Measurements from ENCODE around the gene CBLB. TPM values are rescaled to one million over a fixed set of nuclear protein-coding genes. Genes with fewer than 3 reads are reported as not detected.

Gene CBLB
- total RNA-seq, 2 donors from 2014 or later = 20.2 to 34.5 TPM

GRCh38 chr3:105656651-105657504 lies 211.9 kb downstream of the CBLB start:
- Histone ChIP-seq H3K27ac (no peak overlapping the region), H3K9me3 (no peaks in the 10 kb centered on the region), H3K36me3 (no peaks in the 10 kb centered on the region), H3K4me1 (no peaks in the 10 kb centered on the region), H3K27me3 (no peaks in the 10 kb centered on the region), H3K9ac (ENCODE audit: low read depth in 2 of 2, low read length in 2 of 2) (no peak overlapping the region), H3K4me3 (no peak overlapping the region)
- no peak for TF ChIP-seq CTCF (IDR thresholded peaks at IDR 0.05)
- intact Hi-C loops (cut with DNase I) = no loop called here
- DNase-seq = no peak

GRCh38 chr3:105653868-105654267 lies 214.9 kb downstream of the CBLB start:
- no peak for TF ChIP-seq CTCF (IDR thresholded peaks at IDR 0.05)
- H3K36me3 ChIP-seq = no peaks in the 10 kb centered on the region
- DNase-seq = no peak
- H3K9ac ChIP-seq (ENCODE audit: low read depth in 2 of 2, low read length in 2 of 2) = no peak overlapping the region
- intact Hi-C loops (cut with DNase I) = no loop called here
- H3K27ac ChIP-seq = no peak overlapping the region
- H3K4me3 ChIP-seq = no peak overlapping the region
- H3K27me3 ChIP-seq = no peaks in the 10 kb centered on the region
- no peaks in the 10 kb centered on the region for H3K9me3 ChIP-seq
- H3K4me1 ChIP-seq = no peaks in the 10 kb centered on the region

DNA sequence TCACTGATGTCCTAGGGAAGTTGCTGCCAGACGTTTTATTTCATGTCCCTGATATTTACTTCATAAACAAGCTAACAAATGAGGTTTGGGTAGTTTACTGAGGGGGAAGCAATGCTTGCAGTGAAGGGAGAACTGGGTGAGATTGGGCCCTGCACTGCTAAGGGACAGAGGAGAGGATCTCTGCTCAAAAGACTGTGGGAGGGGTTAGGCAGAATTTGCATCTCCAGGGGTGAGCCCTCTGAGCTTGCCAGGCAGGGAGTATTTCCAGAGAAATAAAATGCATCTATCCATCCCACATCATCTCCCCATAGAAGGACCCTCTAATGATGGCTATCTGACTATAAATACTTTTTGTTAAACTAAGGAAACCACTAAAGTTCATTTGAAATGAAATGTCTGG lies 215.6 kb downstream of the CBLB start:
- no peaks in the 10 kb centered on the region for H3K27me3 ChIP-seq
- H3K27ac ChIP-seq = no peak overlapping the region
- intact Hi-C loops (cut with DNase I) = no loop called here
- H3K4me3 ChIP-seq = no peak overlapping the region
- H3K36me3 ChIP-seq = no peaks in the 10 kb centered on the region
- DNase-seq = no peak
- H3K9me3 ChIP-seq = no peaks in the 10 kb centered on the region
- no peak overlapping the region for H3K9ac ChIP-seq (ENCODE audit: low read depth in 2 of 2, low read length in 2 of 2)
- no peaks in the 10 kb centered on the region for H3K4me1 ChIP-seq
- TF ChIP-seq CTCF (IDR thresholded peaks at IDR 0.05) = no peak

DNA sequence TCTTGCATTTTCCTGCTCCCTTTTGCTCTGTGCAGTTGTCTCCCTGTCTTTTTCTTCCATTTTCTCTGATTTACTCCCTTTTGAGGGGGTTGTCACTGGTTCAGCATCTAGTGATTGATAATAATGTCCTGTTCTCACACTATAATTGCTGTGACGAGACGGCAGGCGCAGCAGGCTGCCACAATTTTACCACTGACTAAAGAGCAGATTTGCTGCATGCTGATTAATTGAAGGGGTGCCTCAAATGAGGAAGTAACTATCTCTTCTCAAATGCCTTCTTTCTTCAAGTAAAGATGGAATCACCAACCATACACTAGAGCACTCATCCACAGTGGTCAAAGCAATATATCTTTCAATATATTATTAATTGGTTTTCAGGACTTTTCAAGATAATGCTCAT lies 219.3 kb downstream of the CBLB start:
- H3K9me3 ChIP-seq = no peaks in the 10 kb centered on the region
- no peak overlapping the region for H3K9ac ChIP-seq (ENCODE audit: low read depth in 2 of 2, low read length in 2 of 2)
- TF ChIP-seq CTCF (IDR thresholded peaks at IDR 0.05) = no peak
- no peak overlapping the region for H3K27ac ChIP-seq
- H3K4me3 ChIP-seq = no peak overlapping the region
- intact Hi-C loops (cut with DNase I) = no loop called here
- no peak for DNase-seq
- no peaks in the 10 kb centered on the region for H3K36me3 ChIP-seq
- no peaks in the 10 kb centered on the region for H3K4me1 ChIP-seq
- no peaks in the 10 kb centered on the region for H3K27me3 ChIP-seq

GRCh38 chr3:105647047-105647446 lies 221.8 kb downstream of the CBLB start:
- no peaks in the 10 kb centered on the region for H3K4me1 ChIP-seq
- DNase-seq = no peak

More at GRCh38 chr3:105647047-105647446, 221.8 kb downstream of the CBLB start:
- no peak overlapping the region for H3K9ac ChIP-seq (ENCODE audit: low read depth in 2 of 2, low read length in 2 of 2)
- H3K4me3 ChIP-seq = no peak overlapping the region
- intact Hi-C loops (cut with DNase I) = no loop called here
- H3K27me3 ChIP-seq = no peaks in the 10 kb centered on the region
- no peak overlapping the region for H3K27ac ChIP-seq
- no peak for TF ChIP-seq CTCF (IDR thresholded peaks at IDR 0.05)
- H3K9me3 ChIP-seq = no peaks in the 10 kb centered on the region
- no peaks in the 10 kb centered on the region for H3K36me3 ChIP-seq

Data from colonic mucosa (tissue), 4 donors.